GM18517 (cell line): Measurements from ENCODE around the gene ZMYM4.

Source experiments
- ATAC-seq: cut with Tn5 transposase; IDR thresholded peaks from one replicate; pipeline ENCODE4 v1.9.1; 2021; ENCODE audit warnings: mild to moderate bottlenecking, moderate library complexity; ENCODE audit not compliant: unreplicated experiment

ZMYM4 gene

GRCh38 chr1:35274197-35274596, 5.7 kb downstream of the ZMYM4 start:
- ATAC-seq, result no peak

- ATAC-seq, result no peak
These were observed 10.5 kb downstream of the ZMYM4 start for GRCh38 chr1:35278886-35279554.

- ATAC-seq, result no peak
These were observed 11.0 kb downstream of the ZMYM4 start for GRCh38 chr1:35279555-35279904.

- ATAC-seq, result no peak
These were observed 11.5 kb downstream of the ZMYM4 start for GRCh38 chr1:35280006-35280405.

GRCh38 chr1:35281565-35281964, 13.1 kb downstream of the ZMYM4 start:
- ATAC-seq, result no peak

- ATAC-seq, result no peak
These were observed 13.7 kb downstream of the ZMYM4 start for GRCh38 chr1:35282172-35282571.

- ATAC-seq, result no peak
These were observed 16.3 kb downstream of the ZMYM4 start for GRCh38 chr1:35284852-35285251.

GRCh38 chr1:35285771-35286606, 17.5 kb downstream of the ZMYM4 start:
- no peak for ATAC-seq

- no peak for ATAC-seq
These were observed 19.5 kb downstream of the ZMYM4 start for GRCh38 chr1:35287807-35288640.

GRCh38 chr1:35288761-35289160, 20.3 kb downstream of the ZMYM4 start:
- ATAC-seq, result no peak

GRCh38 chr1:35290452-35290851, 21.9 kb downstream of the ZMYM4 start:
- ATAC-seq, result no peak

- ATAC-seq, result no peak
These were observed 26.3 kb downstream of the ZMYM4 start for GRCh38 chr1:35294809-35295208.

GRCh38 chr1:35297886-35298285, 29.4 kb downstream of the ZMYM4 start:
- no peak for ATAC-seq

- no peak for ATAC-seq
These were observed 30.0 kb downstream of the ZMYM4 start for GRCh38 chr1:35298464-35298863.

- ATAC-seq, result no peak
These were observed 31.9 kb downstream of the ZMYM4 start for GRCh38 chr1:35300376-35300775.

- no peak for ATAC-seq
These were observed 33.3 kb downstream of the ZMYM4 start for GRCh38 chr1:35301674-35302392.

- ATAC-seq, result no peak
These were observed 36.9 kb downstream of the ZMYM4 start for GRCh38 chr1:35305383-35305782.

- no peak for ATAC-seq
These were observed 47.1 kb downstream of the ZMYM4 start for GRCh38 chr1:35315649-35316048.

GRCh38 chr1:35316264-35316663, 47.8 kb downstream of the ZMYM4 start:
- ATAC-seq, result no peak

GRCh38 chr1:35319988-35320713, 51.6 kb downstream of the ZMYM4 start:
- no peak for ATAC-seq
